K562 (cell line): ENCODE data around the gene INTS1. TPM values are rescaled to one million over a fixed set of nuclear protein-coding genes. Genes with fewer than 3 reads are reported as not detected.
A peak's percentile ranks its signal among the peaks of the same experiment; 100 is the strongest.

Experiments
- ATAC-seq: fragments of 200-7000 bp; cut with Tn5 transposase; 3 replicates; pipeline ENCODE4 v1.9.1; 2020; ENCODE audit warnings: moderate library complexity
- BruUV-seq: library from RNA; stranded (reverse); fragments of 400-500 nt; replicated peaks from 2 replicates; lab custom pipeline; 2021; lab: Mats Ljungman, UMichigan
- CTCF ChIA-PET: fragments of 300-600 bp; formaldehyde crosslinking; extraction: SDS; loops from one replicate; lab custom pipeline; 2021; ENCODE audit warnings: low intra/inter-chr PET ratio; lab: Yijun Ruan, JAX
- POLR2A ChIA-PET: fragments of 300-600, 350-650 bp; sonication (Branson Sonifier 250); formaldehyde crosslinking; extraction: SDS; loops from one replicate; lab custom pipeline; 2021; ENCODE audit warnings: antibody characterized with exemption, inconsistent platforms; lab: Yijun Ruan, JAX
- DNase-seq, 4 experiments: peaks; one replicate each; pipeline versions ENCODE4 v3.0.0 to v3.0.0-alpha.2; 2011 to 2018; ENCODE audit warnings: low spot score in 3 of 4, mixed read lengths in 3 of 4; ENCODE audit errors: extremely low read depth in 1 of 4
- FAIRE-seq: peaks from 2 replicates; lab custom pipeline; 2011; peaks lifted over from hg19 to GRCh38; lab: Jason Lieb, UNC
- H2AFZ ChIP-seq: 2 replicates; pipeline ENCODE4 v1.6.0; 2011; ENCODE audit warnings: low read depth, low read length, control low read depth, inconsistent platforms
- H3K27ac ChIP-seq: fragments of 200-600 bp; 3 replicates; pipeline ENCODE4 v1.8.0; 2011; ENCODE audit warnings: low read depth, mild to moderate bottlenecking, control low read depth, inconsistent platforms, low read length, moderate library complexity, mixed read lengths; ENCODE audit errors: extremely low read depth
- H3K27me3 ChIP-seq, 2 experiments: fragments of 300-600 bp in 1 of 2; 2 replicates in 1 of 2; 3 replicates in 1 of 2; pipeline versions ENCODE4 v1.6.0 to v1.8.0; 2011; ENCODE audit warnings: inconsistent platforms in 2 of 2, low read length in 2 of 2, mild to moderate bottlenecking in 1 of 2, mixed read lengths in 1 of 2, moderate library complexity in 1 of 2; ENCODE audit not compliant: control insufficient read depth in 2 of 2, insufficient read depth in 2 of 2
- H3K36me3 ChIP-seq: fragments of 300-600 bp; 3 replicates; pipeline ENCODE4 v1.8.0; 2011; ENCODE audit warnings: mild to moderate bottlenecking, low read length, inconsistent platforms; ENCODE audit not compliant: control insufficient read depth, insufficient read depth
- H3K4me1 ChIP-seq, 2 experiments: fragments of 200-600 bp in 1 of 2; replicated peaks in 1 of 2; 2 replicates in 1 of 2; 3 replicates in 1 of 2; pipeline versions ENCODE4 v1.5.1 to v1.8.0; 2011; ENCODE audit warnings: inconsistent platforms in 2 of 2, low read length in 2 of 2, mild to moderate bottlenecking in 1 of 2, mixed read lengths in 1 of 2, moderate library complexity in 1 of 2; ENCODE audit not compliant: control insufficient read depth in 2 of 2, insufficient read depth in 2 of 2
- H3K4me2 ChIP-seq: 2 replicates; pipeline ENCODE4 v1.6.1; 2011; ENCODE audit warnings: low read length, control low read depth, inconsistent platforms, mixed read lengths; ENCODE audit not compliant: insufficient read depth
- H3K4me3 ChIP-seq: fragments of 200-600 bp; sonication (generic), shearing (Covaris generic); 2 replicates; pipeline ENCODE4 v1.5.1; 2016; ENCODE audit warnings: control low read depth, inconsistent platforms
- H3K79me2 ChIP-seq: fragments of 200-600 bp; 3 replicates; pipeline ENCODE4 v1.8.0; 2011; ENCODE audit warnings: low read length, inconsistent platforms; ENCODE audit not compliant: control insufficient read depth, insufficient read depth
- H3K9ac ChIP-seq, 2 experiments: 2 replicates each; pipeline versions ENCODE4 v1.6.0 to v1.6.1; 2011; ENCODE audit warnings: low read depth in 2 of 2, low read length in 2 of 2, control low read depth in 1 of 2, inconsistent platforms in 1 of 2, mild to moderate bottlenecking in 1 of 2, mixed read lengths in 1 of 2; ENCODE audit not compliant: insufficient read depth in 1 of 2
- H3K9me1 ChIP-seq: one replicate; pipeline ENCODE4 v1.6.0; 2011; ENCODE audit warnings: inconsistent platforms, mild to moderate bottlenecking, low read length, moderate library complexity; ENCODE audit not compliant: control insufficient read depth, insufficient read depth
- H3K9me3 ChIP-seq: replicated peaks from 2 replicates; pipeline ENCODE4 v1.5.1; 2011; ENCODE audit warnings: low read depth, low read length, inconsistent platforms; ENCODE audit not compliant: control insufficient read depth, insufficient read depth
- H4K20me1 ChIP-seq: replicated peaks from 2 replicates; pipeline ENCODE4 v1.6.1; 2011; ENCODE audit warnings: low read length, inconsistent platforms, mixed read lengths; ENCODE audit not compliant: control insufficient read depth, insufficient read depth
- ADNP ChIP-seq: fragments of 200-800 bp; sonication (Bioruptor generic); IDR thresholded peaks from 2 replicates; pipeline ENCODE4 v1.6.1; 2016; ENCODE audit warnings: missing genetic modification characterization, missing compliant biosample characterization
- ATF7 ChIP-seq: fragments of 450-650 bp; IDR thresholded peaks from 2 replicates; pipeline ENCODE4 v1.7.1; 2014; ENCODE audit warnings: mild to moderate bottlenecking, moderate library complexity
- BRCA1 ChIP-seq, 2 experiments: fragments of 450-650 bp in 1 of 2; sonication (generic) in 1 of 2; formaldehyde crosslinking in 1 of 2; IDR thresholded peaks; 2 replicates each; pipeline versions ENCODE4 v1.5.0 to v1.6.1; 2017 to 2020; ENCODE audit warnings: mild to moderate bottlenecking in 1 of 2, missing genetic modification reagents in 1 of 2
- GTF2A2 ChIP-seq: IDR thresholded peaks from 2 replicates; pipeline ENCODE4 v1.6.1; 2016; ENCODE audit warnings: mild to moderate bottlenecking, missing genetic modification characterization, missing compliant biosample characterization
- PCBP1 ChIP-seq: fragments of 200-400 bp; formaldehyde crosslinking; IDR thresholded peaks from 2 replicates; pipeline ENCODE4 v1.6.1; 2018; ENCODE audit warnings: mild to moderate bottlenecking, low read depth, low read length; ENCODE audit not compliant: poor library complexity, severe bottlenecking
- POLR2H ChIP-seq: IDR thresholded peaks from 2 replicates; pipeline ENCODE4 v1.6.1; 2016; ENCODE audit warnings: missing genetic modification characterization, low read depth, mild to moderate bottlenecking, control low read depth, missing compliant biosample characterization, moderate library complexity
- RBM34 ChIP-seq: fragments of 200-400 bp; formaldehyde crosslinking; IDR thresholded peaks from 2 replicates; pipeline ENCODE4 v1.6.1; 2018; ENCODE audit warnings: low read length, borderline replicate concordance; ENCODE audit not compliant: insufficient read depth
- RUNX1 ChIP-seq: sonication (generic); IDR thresholded peaks from 2 replicates; pipeline ENCODE4 v1.6.1; 2016; ENCODE audit warnings: antibody characterized with exemption, low read depth
- SNIP1 ChIP-seq: fragments of 450-650 bp; IDR thresholded peaks from 2 replicates; pipeline ENCODE4 v1.7.1; 2017; ENCODE audit warnings: low read depth, mild to moderate bottlenecking
- SRSF3 ChIP-seq: fragments of 200-400 bp; formaldehyde crosslinking; IDR thresholded peaks from 2 replicates; pipeline ENCODE4 v1.6.1; 2016; ENCODE audit warnings: mild to moderate bottlenecking, low read length, moderate library complexity; ENCODE audit not compliant: insufficient read depth
- STAT5B ChIP-seq: fragments of 250-450 bp; sonication (Bioruptor Pico); IDR thresholded peaks from 2 replicates; pipeline ENCODE4 v1.8.0; 2021; ENCODE audit warnings: mild to moderate bottlenecking, inconsistent platforms
- ZNF232 ChIP-seq: sonication (generic); formaldehyde crosslinking; IDR thresholded peaks from 2 replicates; pipeline ENCODE4 v1.8.0; 2022; ENCODE audit warnings: mild to moderate bottlenecking, missing genetic modification reagents
- ZNF239 ChIP-seq: fragments of 250-450 bp; sonication (Bioruptor Pico); IDR thresholded peaks from 2 replicates; pipeline ENCODE4 v1.4.0; 2020; ENCODE audit warnings: mild to moderate bottlenecking
- ZNF274 ChIP-seq: IDR thresholded peaks from 2 replicates; pipeline ENCODE4 v1.6.1; 2011; ENCODE audit warnings: low read depth, mild to moderate bottlenecking, low read length, moderate library complexity, borderline replicate concordance
- ZNF324 ChIP-seq: fragments of 250-450 bp; sonication (Bioruptor Pico); IDR thresholded peaks from 2 replicates; pipeline ENCODE4 v1.4.0; 2020; ENCODE audit warnings: mild to moderate bottlenecking
- ZNF408 ChIP-seq: fragments of 250-450 bp; sonication (Bioruptor Pico); IDR thresholded peaks from 2 replicates; pipeline ENCODE4 v1.4.0; 2020; ENCODE audit warnings: low read depth, mild to moderate bottlenecking, moderate library complexity
- WGBS: fragments of 100-300 bp; shearing (Covaris generic); methylation state at CpG from one replicate; pipeline ENCODE4 v1.1.6; 2016; ENCODE audit warnings: low coverage, mixed read lengths; ENCODE audit not compliant: insufficient coverage; ENCODE audit errors: missing lambda C conversion rate; 5-methylcytosine and 5-hydroxymethylcytosine counted together
- in situ Hi-C: fragments of 300-500 bp; cut with MboI; formaldehyde crosslinking; loops from 4 replicates; pipeline ENCODE4 v1.15.0; 2018; ENCODE audit warnings: inconsistent platforms, mixed read lengths
- intact Hi-C: fragments of 100-400 bp; cut with micrococcal nuclease; formaldehyde crosslinking; loops from 2 replicates; pipeline ENCODE4 v1.14.2; 2022
- polyA plus RNA-seq, 8 experiments: library from polyadenylated mRNA; depleted of rRNA in 4 of 8; stranded (reverse) in 5 of 8; unstranded in 3 of 8; fragments of >200 nt; fragmentation: Nextera tagmentation in 2 of 8; fragmentation: Illumina TruSeq in 1 of 8; extraction: Ambion mirVana in 2 of 8; extraction: Trizol in 1 of 8; gene quantifications; 2 replicates each; pipeline versions ENCODE4 v1.2.1 to v1.2.3, GENCODE V29; 2011 to 2014; ENCODE audit warnings: inconsistent platforms in 1 of 8, missing spikeins in 1 of 8
- total RNA-seq, 7 experiments: library from RNA; depleted of rRNA in 6 of 7; stranded (reverse); fragments of >200 nt in 6 of 7; fragmentation: Illumina TruSeq in 2 of 7; extraction: Trizol in 2 of 7; gene quantifications; 2 replicates each; pipeline versions ENCODE4 v1.2.1 to v1.2.3, GENCODE V29; 2011 to 2021; ENCODE audit warnings: low replicate concordance in 1 of 7
- TF ChIP-seq, protein P1 (sequence below): fragments of 250-450 bp; sonication (Bioruptor Pico); IDR thresholded peaks from 2 replicates; pipeline ENCODE4 v1.8.0; 2022; ENCODE audit warnings: moderate library complexity, mild to moderate bottlenecking, inconsistent platforms
- TF ChIP-seq, protein P2 (sequence below): fragments of 250-450 bp; sonication (Bioruptor Pico); IDR thresholded peaks from 2 replicates; pipeline ENCODE4 v1.8.0; 2021; ENCODE audit warnings: moderate library complexity, mild to moderate bottlenecking, inconsistent platforms

Gene INTS1
- total and polyA plus RNA-seq, 9 of the 15 experiments (the other 6 are each of a cell fraction or from before 2014, with no cell fraction given): 0.34 to 119 (median 18.5) TPM

DNA sequence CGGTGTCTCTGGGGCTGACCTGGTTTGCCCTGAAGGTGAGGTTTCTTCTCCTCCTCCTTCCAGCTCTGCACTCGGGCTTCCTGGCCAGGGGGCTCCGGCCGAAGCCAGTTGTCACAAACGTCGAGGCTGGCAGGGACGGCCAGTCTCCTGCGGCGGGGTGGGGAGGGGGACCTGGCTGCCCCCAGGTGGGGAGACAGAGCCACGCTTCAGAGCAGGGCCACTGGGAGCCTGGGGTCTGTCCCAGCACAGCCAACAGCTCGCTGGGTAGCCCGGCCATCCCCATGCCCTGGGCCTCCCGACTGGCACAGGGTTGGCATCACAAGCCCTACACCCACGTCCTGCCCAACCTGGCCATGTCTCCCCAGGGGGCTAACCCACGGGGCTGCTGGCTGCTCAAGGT is 65.4 kb downstream of the INTS1 start:
- Histone ChIP-seq H4K20me1 (no peaks in the 10 kb centered on the region), H3K9ac (no peak overlapping the region; a peak in 1 of 4 replicates), H3K9me3 (no peaks in the 10 kb centered on the region), H3K27ac (no peak overlapping the region), H3K4me3 (no peak overlapping the region), H3K4me2 (no peak overlapping the region), H2AFZ (no peak overlapping the region), H3K4me1 (peaks cover 0 to 54% of the 10 kb centered on the region in 2 experiments; a peak in 2 of 5 replicates), H3K36me3 (peaks cover 93% of the 10 kb centered on the region), H3K79me2 (no peaks in the 10 kb centered on the region; the same call in 1 of the 3 replicates), H3K9me1 (no peaks in the 10 kb centered on the region), H3K27me3 (no peaks in the 10 kb centered on the region)
- intact Hi-C loops (no loop called here), in situ Hi-C loops (no loop called here)
- WGBS: 96% methylated on average over 6 of the region's 15 CpGs
- DNase-seq: no peak
- ATAC-seq: no peak
- BruUV-seq: no TSS peak
- ChIA-PET POLR2A (interaction anchor here (1.2 kb wide), 1 partner anchor 13 kb away, joined by 4 read pairs; no protein-coding TSS in a partner anchor), CTCF (interaction anchor here (1.2 kb wide), 1 partner anchor 35 kb away, joined by 7 read pairs; no protein-coding TSS in a partner anchor)
- no peak for FAIRE-seq
- TF ChIP-seq RUNX1: no peak
- TF ChIP-seq ZNF408: no peak

DNA sequence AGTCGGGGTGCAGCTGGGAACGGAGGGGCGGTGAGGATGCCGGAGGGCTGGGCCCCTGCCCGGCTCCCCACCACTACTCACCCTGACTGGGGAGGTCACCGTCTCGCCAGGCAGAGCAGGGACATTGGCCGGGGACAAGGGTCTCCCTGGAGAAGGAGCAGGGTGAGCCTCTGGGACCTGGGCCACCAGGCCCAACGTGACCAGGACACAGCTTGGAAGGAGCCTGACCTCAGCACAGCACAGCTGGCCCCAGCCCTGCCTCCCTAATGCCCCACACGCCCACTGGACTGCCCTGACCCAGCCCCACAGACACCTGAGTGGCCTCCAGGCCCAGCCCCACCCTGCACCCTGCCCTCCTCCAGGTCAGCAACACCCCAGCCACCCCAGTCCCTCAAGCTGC is 66.0 kb downstream of the INTS1 start:
- in situ Hi-C loops: no loop called here
- Histone ChIP-seq H3K79me2 (no peaks in the 10 kb centered on the region; the same call in 2 of the 3 replicates), H3K9me3 (no peaks in the 10 kb centered on the region), H3K9ac (peak overlapping the region in 1 of 2 experiments; percentile 45; a peak in 1 of 4 replicates), H2AFZ (no peak overlapping the region), H3K9me1 (no peaks in the 10 kb centered on the region), H4K20me1 (no peaks in the 10 kb centered on the region), H3K36me3 (peaks cover 88% of the 10 kb centered on the region), H3K27ac (no peak overlapping the region), H3K4me3 (no peak overlapping the region), H3K27me3 (no peaks in the 10 kb centered on the region), H3K4me2 (no peak overlapping the region), H3K4me1 (peaks cover 0 to 56% of the 10 kb centered on the region in 2 experiments; a peak in 2 of 5 replicates)
- no TSS peak for BruUV-seq
- FAIRE-seq (no peak), DNase-seq (no peak), ATAC-seq (no peak)
- WGBS: 92% methylated on average over 9 of the region's 10 CpGs
- intact Hi-C loops: no loop called here
- CTCF ChIA-PET: no interaction called here
- POLR2A ChIA-PET: interaction anchor here (0.6 to 1.2 kb wide), 4 partner anchors 10 to 20 kb away, joined by 3 to 4 read pairs (median 4); no protein-coding TSS in a partner anchor
- no peak for TF ChIP-seq ZNF232
- TF ChIP-seq ZNF324: no peak
- no peak for TF ChIP-seq GTF2A2
- no peak for TF ChIP-seq SNIP1
- TF ChIP-seq, protein P1, sequence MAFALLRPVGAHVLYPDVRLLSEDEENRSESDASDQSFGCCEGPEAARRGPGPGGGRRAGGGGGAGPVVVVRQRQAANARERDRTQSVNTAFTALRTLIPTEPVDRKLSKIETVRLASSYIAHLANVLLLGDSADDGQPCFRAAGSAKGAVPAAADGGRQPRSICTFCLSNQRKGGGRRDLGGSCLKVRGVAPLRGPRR (CRISPR knock-in tag): no peak
- no peak for TF ChIP-seq STAT5B
- TF ChIP-seq ADNP (tag): no peak
- no peak for TF ChIP-seq POLR2H
- TF ChIP-seq ATF7: no peak
- TF ChIP-seq BRCA1 (IDR thresholded peaks at IDR 0.05): no peak
- TF ChIP-seq BRCA1 (CRISPR knock-in tag; IDR thresholded peaks at IDR 0.05): no peak
- TF ChIP-seq SRSF3: no peak
- TF ChIP-seq ZNF274: no peak
- no peak for TF ChIP-seq ZNF239 (CRISPR knock-in tag)
- no peak for TF ChIP-seq RBM34
- TF ChIP-seq, protein P2, sequence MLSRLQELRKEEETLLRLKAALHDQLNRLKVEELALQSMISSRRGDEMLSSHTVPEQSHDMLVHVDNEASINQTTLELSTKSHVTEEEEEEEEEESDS (CRISPR knock-in tag): no peak
- TF ChIP-seq PCBP1: no peak
